NCI-H146 treated with DMSO at 0.1 percent for 48 hours (cell line): ENCODE measurements around the gene WDR70.
"Not testable (repeated sequence)": the region's sequence is repeated elsewhere in the genome, so short reads cannot be mapped to it uniquely, and the experiment has no call there.

Source experiments
- DNase-seq: peaks from one replicate; lab custom pipeline; 2025; ENCODE audit not compliant: unreplicated experiment; lab: John Stamatoyannopoulos, UW

Gene WDR70

DNA sequence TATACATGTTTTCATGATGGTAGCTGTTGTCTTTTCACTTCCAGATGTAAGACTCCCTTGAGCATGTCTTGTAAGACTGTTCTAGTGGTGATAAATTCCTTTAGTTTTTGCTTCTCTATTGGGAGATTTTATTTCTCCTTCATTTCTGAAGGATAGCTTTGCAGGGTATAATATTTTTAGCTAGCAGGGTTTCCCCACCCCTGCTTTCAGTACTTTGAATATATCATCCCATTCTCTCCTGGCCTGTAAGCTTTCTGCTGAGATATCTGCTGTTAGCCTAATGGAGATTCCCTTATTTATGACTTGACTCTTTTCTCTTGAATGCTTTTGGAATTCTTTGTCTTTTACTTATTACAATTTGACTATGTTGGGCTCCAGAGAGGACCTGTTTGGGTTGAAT, 249.8 kb downstream of the WDR70 start:
- DNase-seq = no peak

DNA sequence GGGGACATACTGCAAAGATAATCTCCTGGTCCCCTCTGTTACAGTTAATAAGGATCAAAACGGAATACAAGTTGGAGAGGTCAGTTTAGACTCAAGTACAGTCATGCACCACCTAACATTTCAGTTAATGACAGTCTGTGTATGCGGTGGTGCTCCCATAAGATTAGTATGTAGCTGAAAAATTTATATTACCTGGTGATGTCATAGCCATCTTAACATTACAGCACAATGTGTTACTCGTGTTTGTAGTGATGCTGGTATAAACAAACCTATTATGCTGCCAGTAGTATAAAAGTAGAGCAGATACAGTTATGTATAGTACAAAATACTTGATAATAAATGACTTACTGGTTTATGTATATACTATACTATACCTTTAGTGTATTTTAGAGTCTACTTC, 252.8 kb downstream of the WDR70 start:
- no peak for DNase-seq

- DNase-seq = no peak
Observed at GRCh38 chr5:37637165-37637845, 258.2 kb downstream of the WDR70 start.

GRCh38 chr5:37638897-37639296, 259.8 kb downstream of the WDR70 start:
- no peak for DNase-seq

GRCh38 chr5:37640088-37640487, 261.0 kb downstream of the WDR70 start:
- DNase-seq = no peak

DNA sequence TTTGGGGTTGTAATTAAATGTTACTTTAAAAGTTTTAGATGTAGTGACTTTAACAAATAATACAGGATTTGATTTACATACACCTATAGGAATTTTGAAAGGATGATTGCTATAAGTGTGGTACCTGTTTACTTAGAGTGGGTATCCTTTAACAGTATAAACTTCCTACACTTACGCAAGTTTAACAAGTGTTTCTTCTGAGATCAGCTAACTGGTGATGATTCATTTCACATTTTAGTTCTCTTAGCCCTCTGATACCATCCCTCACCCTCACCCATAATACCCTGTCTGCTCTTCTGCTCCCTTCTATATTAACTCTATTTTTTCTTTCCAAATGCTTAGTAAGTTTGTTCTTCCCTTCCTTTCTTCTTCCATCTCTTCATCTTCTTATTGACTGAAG, 262.8 kb downstream of the WDR70 start:
- no peak for DNase-seq

- DNase-seq = no peak
Observed at GRCh38 chr5:37645707-37646106, 266.6 kb downstream of the WDR70 start.

GRCh38 chr5:37654566-37654965, 275.4 kb downstream of the WDR70 start:
- DNase-seq = not testable (repeated sequence)

DNA sequence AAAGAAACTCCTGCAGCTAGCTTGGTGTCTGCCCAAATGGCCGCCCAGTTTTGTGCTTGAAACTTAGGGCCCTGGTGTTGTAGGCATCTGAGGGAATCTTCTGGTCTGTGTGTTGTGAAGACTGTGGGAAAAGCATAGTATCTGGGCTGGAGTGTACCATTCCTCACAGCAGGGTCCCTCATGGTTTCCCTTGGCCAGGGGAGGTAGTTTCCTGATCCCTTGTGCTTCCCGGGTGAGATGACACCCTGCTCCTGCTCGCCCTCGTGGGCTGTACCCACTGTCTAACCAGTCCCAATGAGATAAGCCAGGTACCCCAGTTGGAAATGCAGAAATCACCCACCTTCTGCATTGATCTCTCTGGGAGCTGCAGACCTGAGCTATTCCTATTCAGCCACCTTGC, 277.9 kb downstream of the WDR70 start:
- DNase-seq = no peak

- no peak for DNase-seq
Observed at GRCh38 chr5:37658440-37658839, 279.3 kb downstream of the WDR70 start.

DNA sequence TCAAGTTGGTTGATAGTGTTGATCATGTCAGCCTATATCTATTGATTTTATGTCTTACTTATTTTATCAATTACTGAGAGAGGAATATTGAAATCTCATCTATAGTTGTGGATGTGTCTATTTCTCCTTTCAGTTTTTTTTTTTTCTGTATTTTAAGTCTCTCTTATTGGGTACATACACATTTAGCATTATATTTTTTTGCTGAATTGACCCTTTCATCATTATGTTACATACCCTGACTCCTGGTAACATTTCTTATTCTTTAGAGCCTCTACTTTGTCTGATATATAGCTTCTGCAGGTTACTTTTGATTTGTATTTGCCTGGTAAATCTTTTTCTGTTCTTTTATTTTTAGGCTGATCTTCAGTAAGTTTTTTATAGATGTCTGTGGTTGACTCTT, 281.2 kb downstream of the WDR70 start:
- no peak for DNase-seq

DNA sequence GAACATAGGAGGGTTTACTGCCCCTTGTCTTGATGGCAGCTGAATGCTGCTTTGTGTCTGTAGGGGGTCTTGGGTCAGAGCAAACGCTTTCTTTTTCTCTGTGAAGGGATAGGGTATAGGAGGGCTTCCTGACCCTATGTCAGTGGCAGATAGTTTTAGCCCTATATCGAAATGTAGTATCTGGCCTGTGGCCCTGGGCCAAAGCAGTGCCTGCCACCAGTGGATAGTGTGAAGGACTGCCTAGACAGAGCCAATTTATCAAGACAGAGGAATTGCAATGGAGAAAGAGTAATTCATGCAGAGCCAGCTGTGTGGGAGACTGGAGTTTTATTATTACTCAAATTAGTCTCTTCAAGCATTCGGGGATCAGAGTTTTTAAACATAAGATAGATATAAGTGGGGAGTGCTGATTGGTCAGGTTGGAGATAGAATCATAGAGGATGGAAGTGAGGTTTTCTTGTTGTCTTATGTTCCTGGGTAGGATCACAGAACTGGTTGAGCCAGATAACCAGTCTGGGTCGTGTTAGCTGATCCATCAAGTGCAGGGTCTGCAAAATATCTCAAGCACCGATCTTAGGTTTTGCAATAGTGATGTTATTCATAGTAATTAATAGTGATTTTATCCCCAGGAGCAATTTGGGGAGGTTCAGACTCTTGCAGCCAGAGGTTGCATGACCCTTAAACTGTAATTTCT, 282.3 kb downstream of the WDR70 start:
- no peak for DNase-seq

DNA sequence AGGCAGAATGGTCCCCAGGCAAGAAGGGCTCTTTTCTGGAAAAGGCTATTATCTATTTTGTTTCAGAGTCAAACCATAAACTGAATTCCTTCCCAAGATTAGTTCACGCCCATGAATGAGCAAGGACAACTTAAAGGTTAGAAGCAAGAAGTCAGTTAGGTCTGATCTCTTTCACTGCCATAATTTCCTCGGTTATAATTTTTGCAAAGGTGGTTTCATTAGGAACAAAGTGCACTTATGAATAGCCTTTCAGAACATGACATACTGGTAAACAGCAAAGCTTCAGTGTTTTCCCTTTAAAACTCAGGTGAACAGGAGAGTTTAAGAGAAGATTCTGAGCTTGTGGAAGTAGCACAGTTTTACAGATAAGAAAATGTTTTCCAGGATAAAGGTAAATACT, 282.8 kb downstream of the WDR70 start:
- DNase-seq = no peak

GRCh38 chr5:37662362-37662761, 283.2 kb downstream of the WDR70 start:
- DNase-seq = no peak

GRCh38 chr5:37662789-37663485, 283.8 kb downstream of the WDR70 start:
- DNase-seq = no peak

- DNase-seq = no peak
Observed at GRCh38 chr5:37663538-37663937, 284.4 kb downstream of the WDR70 start.

DNA sequence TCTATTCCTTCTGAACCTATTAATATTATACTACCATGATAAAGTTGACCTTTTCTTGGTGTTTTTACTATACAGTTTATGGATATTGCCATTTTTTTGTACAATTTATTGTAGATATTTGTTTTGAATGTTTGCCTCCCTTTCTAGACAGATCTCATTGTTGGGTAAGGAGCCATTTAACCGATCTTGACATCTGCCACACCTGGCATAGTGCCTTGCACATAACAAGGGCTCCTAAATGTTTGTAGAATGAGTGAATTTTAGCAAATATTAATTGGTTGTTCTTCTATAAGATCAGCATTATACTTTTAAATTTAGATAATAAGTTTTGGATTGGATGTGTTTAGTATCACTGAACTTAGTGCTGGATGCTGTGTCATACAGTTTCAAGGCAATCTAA, 285.4 kb downstream of the WDR70 start:
- DNase-seq = no peak

DNA sequence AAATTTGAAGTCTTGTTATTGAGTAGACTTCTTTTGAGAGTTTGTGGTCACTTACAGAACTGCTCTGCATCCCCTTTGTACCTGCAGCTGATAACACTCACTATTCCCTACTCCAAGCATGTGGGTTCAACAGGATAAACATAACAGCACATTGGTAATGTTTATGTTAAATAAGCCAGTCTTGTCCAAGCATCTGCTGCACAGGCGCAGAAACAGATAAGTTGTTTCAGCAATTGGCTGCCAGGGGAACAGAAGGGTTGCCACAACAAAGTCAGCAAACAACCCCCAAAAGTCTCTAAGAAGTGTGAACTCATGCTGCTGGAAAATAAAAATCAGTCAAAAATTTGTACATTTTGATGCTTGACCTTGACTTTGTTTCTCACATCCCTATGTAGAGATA, 286.2 kb downstream of the WDR70 start:
- no peak for DNase-seq

GRCh38 chr5:37665889-37666288, 286.8 kb downstream of the WDR70 start:
- no peak for DNase-seq

DNA sequence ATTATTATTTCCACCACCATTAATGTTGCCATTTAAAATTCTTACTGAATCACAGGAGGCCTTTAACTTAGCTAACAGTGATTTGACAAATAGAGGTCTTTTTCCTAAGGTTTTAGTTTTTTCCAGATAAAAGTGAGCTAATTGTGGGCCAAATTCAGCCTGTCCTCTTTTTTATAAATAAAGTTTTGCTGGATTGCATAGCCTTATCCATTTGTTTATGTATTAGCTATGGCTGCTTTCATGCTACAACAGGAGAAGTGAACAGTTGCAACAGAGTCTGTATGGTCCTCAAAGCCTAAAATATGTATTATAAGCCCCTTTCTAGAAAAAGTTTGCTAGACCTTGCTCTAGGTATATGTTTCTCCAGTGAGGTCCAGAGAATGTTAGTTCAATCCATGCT, 288.3 kb downstream of the WDR70 start:
- DNase-seq = no peak

GRCh38 chr5:37667846-37668245, 288.7 kb downstream of the WDR70 start:
- no peak for DNase-seq

DNA sequence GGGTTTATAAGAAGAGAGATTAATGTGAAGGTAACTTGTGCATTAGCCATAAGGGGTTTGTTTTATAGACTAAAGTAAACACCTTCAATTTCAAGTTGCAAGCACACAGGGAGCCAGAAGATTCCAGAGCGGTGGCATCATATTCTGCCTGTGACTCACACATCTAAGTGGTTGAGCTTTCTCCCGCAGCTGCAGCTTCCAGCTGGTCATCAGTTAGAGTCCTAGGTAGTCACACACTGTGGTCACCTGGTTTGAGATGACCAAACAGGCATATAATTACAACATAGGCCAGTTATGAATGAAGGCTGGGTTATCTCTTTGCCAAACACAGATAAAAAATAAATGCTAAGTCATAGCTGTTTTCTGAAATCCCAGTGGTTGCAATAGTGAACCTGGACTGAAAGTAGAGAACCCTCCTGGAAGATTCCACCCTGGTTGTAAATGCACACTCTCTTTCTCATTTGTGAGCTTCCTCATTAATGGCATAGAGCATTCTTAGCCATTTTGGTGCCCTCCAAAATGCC, 289.5 kb downstream of the WDR70 start:
- DNase-seq = peak; percentile 0
